Skeletal muscle satellite cell (primary cell): Measurements from ENCODE around the gene GLS.
"Not testable (repeated sequence)": the region's sequence is repeated elsewhere in the genome, so short reads cannot be mapped to it uniquely, and the experiment has no call there.

ENCODE experiments used
- H3K27me3 ChIP-seq: 2 replicates; pipeline ENCODE4 v1.7.0; 2013; ENCODE audit warnings: low read length; ENCODE audit not compliant: control insufficient read depth, insufficient read depth
- H3K36me3 ChIP-seq: 2 replicates; pipeline ENCODE4 v1.7.0; 2013; ENCODE audit warnings: mild to moderate bottlenecking, control low read depth, low read length; ENCODE audit not compliant: insufficient read depth
- H3K4me1 ChIP-seq: 2 replicates; pipeline ENCODE4 v1.7.0; 2013; ENCODE audit warnings: low read length; ENCODE audit not compliant: control insufficient read depth, insufficient read depth
- H3K4me2 ChIP-seq: 2 replicates; pipeline ENCODE4 v1.7.0; 2013; ENCODE audit warnings: mild to moderate bottlenecking, low read length
- H3K4me3 ChIP-seq: 2 replicates; pipeline ENCODE4 v1.7.0; 2013; ENCODE audit warnings: low read length
- H3K9ac ChIP-seq: 2 replicates; pipeline ENCODE4 v1.7.0; 2013; ENCODE audit warnings: mild to moderate bottlenecking, low read depth, low read length, moderate library complexity
- H3K9me3 ChIP-seq: replicated peaks from 2 replicates; pipeline ENCODE4 v1.7.0; 2013; ENCODE audit warnings: mild to moderate bottlenecking, control low read depth, low read length

Gene GLS

GRCh38 chr2:190986221-190986953 is 105.8 kb downstream of the GLS start:
- Histone ChIP-seq H3K36me3 (peaks cover 91% of the 10 kb centered on the region), H3K4me1 (no peaks in the 10 kb centered on the region), H3K27me3 (no peaks in the 10 kb centered on the region), H3K9ac (no peak overlapping the region), H3K4me3 (no peak overlapping the region), H3K9me3 (no peaks in the 10 kb centered on the region), H3K4me2 (no peak overlapping the region)

- Histone ChIP-seq H3K4me3 (no peak overlapping the region), H3K9me3 (no peaks in the 10 kb centered on the region), H3K27me3 (no peaks in the 10 kb centered on the region), H3K9ac (no peak overlapping the region), H3K4me2 (no peak overlapping the region), H3K4me1 (no peaks in the 10 kb centered on the region), H3K36me3 (peaks cover 91% of the 10 kb centered on the region)
These were observed 106.5 kb downstream of the GLS start for GRCh38 chr2:190987116-190987515.

DNA sequence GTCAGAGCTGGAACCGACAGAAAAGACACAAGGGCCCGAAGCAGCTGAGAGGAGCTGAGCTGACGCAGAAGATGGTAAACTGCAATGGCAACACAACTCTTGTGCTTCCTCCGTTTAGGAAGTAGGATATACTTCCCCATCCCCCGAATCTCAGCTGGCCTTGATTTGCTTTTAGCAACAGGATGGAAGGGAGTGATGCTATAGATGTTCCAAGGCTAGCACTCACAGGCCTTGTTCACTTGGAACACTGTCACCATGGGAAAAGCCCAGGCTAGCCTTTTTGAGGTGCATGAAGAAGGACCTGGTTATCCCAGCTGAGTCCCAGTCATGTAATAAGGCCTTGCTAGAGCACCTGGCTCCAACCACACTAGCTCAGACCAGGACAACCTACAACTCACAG is 107.3 kb downstream of the GLS start:
- no peak overlapping the region for H3K4me2 ChIP-seq
- H3K36me3 ChIP-seq, result peaks cover 88% of the 10 kb centered on the region
- no peaks in the 10 kb centered on the region for H3K4me1 ChIP-seq
- H3K4me3 ChIP-seq, result no peak overlapping the region
- H3K27me3 ChIP-seq, result no peaks in the 10 kb centered on the region
- H3K9me3 ChIP-seq, result no peaks in the 10 kb centered on the region
- no peak overlapping the region for H3K9ac ChIP-seq

DNA sequence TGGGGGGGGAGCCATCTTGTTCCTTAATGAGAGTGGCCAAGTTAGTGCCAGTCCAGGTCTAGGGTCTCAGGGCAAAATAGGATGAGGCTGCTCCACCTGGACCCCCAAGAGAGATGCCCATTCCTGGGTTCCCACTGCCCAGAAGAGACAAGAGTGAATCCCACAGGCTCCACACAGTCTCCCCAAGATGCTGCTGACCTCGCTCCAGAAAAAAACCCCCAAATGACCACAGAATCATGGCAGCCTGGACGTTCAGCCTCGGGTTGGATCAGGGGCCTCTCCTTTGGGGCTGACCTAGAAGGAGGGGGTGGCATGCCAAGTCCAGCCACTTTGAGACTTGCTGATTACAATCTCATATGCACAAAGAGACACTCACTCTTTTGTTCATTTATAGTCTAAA is 108.3 kb downstream of the GLS start:
- Histone ChIP-seq H3K27me3 (no peaks in the 10 kb centered on the region), H3K36me3 (peaks cover 88% of the 10 kb centered on the region), H3K4me3 (no peak overlapping the region), H3K4me1 (no peaks in the 10 kb centered on the region), H3K9ac (no peak overlapping the region), H3K9me3 (no peaks in the 10 kb centered on the region), H3K4me2 (no peak overlapping the region)

DNA sequence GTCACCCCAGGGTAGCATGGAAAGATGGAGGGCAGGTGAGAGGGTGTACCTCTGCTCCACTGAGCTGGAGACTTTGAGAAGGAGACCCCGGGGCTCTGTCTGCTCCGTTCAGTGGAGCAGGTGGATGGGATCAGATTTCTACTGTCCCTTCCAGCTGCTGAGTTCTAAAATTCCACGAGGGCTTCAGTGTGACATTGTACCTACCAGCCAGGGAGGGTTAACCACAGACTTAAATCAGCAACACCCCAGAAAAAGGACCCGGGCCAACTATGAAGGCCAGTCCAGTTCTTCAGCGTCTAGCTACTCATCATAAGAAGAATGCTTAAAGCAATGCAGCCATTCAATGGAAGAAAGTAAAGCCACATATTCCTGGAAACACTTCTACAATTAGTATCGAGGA is 109.5 kb downstream of the GLS start:
- H3K9me3 ChIP-seq, result no peaks in the 10 kb centered on the region
- no peaks in the 10 kb centered on the region for H3K4me1 ChIP-seq
- no peak overlapping the region for H3K4me3 ChIP-seq
- no peak overlapping the region for H3K9ac ChIP-seq
- H3K4me2 ChIP-seq, result no peak overlapping the region
- H3K36me3 ChIP-seq, result peaks cover 84% of the 10 kb centered on the region
- H3K27me3 ChIP-seq, result no peaks in the 10 kb centered on the region

- H3K9ac ChIP-seq, result no peak overlapping the region
- no peak overlapping the region for H3K4me3 ChIP-seq
- no peaks in the 10 kb centered on the region for H3K27me3 ChIP-seq
- H3K9me3 ChIP-seq, result no peaks in the 10 kb centered on the region
- peaks cover 90% of the 10 kb centered on the region for H3K36me3 ChIP-seq
- H3K4me2 ChIP-seq, result no peak overlapping the region
- H3K4me1 ChIP-seq, result no peaks in the 10 kb centered on the region
These were observed 112.6 kb downstream of the GLS start for GRCh38 chr2:190993292-190993643.

- no peak overlapping the region for H3K9ac ChIP-seq
- H3K4me3 ChIP-seq, result no peak overlapping the region
- no peaks in the 10 kb centered on the region for H3K9me3 ChIP-seq
- H3K36me3 ChIP-seq, result peaks cover 88% of the 10 kb centered on the region
- H3K4me1 ChIP-seq, result no peaks in the 10 kb centered on the region
- no peak overlapping the region for H3K4me2 ChIP-seq
- no peaks in the 10 kb centered on the region for H3K27me3 ChIP-seq
These were observed 113.5 kb downstream of the GLS start for GRCh38 chr2:190994148-190994547.

DNA sequence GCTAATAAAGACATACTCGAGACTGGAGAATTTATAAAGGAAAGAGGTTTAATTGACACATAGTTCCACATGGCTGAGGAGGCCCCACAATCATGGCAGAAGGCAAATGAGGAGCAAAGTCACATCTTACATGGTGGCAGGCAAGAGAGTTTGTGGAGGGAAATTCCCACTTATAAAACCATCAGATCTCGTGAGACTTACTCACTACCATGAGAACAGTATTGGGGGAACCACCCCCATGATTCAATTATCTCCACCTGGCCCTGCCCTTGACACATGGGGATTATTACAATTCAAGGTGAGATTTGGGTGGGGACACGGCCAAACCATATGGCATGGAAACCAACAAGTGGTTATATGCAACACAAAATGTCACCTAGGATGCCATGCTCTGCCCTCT is 114.7 kb downstream of the GLS start:
- H3K4me3 ChIP-seq, H3K4me1 ChIP-seq, H3K9ac ChIP-seq, H3K9me3 ChIP-seq, H3K27me3 ChIP-seq, H3K4me2 ChIP-seq: not testable (repeated sequence)
- H3K36me3 ChIP-seq, result peaks cover 88% of the 10 kb centered on the region

- H3K4me3 ChIP-seq, result no peak overlapping the region
- H3K4me1 ChIP-seq, result no peaks in the 10 kb centered on the region
- H3K9ac ChIP-seq, result no peak overlapping the region
- no peak overlapping the region for H3K4me2 ChIP-seq
- peaks cover 87% of the 10 kb centered on the region for H3K36me3 ChIP-seq
- H3K27me3 ChIP-seq, result no peaks in the 10 kb centered on the region
- no peaks in the 10 kb centered on the region for H3K9me3 ChIP-seq
These were observed 115.8 kb downstream of the GLS start for GRCh38 chr2:190996338-190996946.

DNA sequence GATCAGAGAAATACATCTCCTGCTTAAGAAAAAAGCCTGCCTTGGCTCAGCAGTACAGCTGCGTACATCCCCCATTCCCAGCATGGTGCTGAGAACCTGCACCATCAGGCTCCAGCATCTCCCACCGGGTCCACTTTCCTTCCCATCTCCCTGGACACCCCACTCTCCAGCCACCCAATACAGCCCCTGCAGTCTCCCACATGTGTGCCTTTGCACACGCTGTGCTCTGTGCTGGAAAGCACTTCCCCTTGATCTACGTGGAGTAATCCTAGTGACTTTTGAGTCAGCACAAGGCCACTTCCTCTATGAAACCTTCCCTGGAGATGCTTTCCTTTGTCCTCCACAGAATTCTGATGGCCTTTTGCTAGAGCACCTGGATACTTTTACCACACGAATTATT is 116.3 kb downstream of the GLS start:
- no peaks in the 10 kb centered on the region for H3K27me3 ChIP-seq
- H3K9ac ChIP-seq, result no peak overlapping the region
- H3K4me2 ChIP-seq, result no peak overlapping the region
- H3K36me3 ChIP-seq, result peaks cover 86% of the 10 kb centered on the region
- H3K9me3 ChIP-seq, result no peaks in the 10 kb centered on the region
- no peaks in the 10 kb centered on the region for H3K4me1 ChIP-seq
- H3K4me3 ChIP-seq, result no peak overlapping the region

DNA sequence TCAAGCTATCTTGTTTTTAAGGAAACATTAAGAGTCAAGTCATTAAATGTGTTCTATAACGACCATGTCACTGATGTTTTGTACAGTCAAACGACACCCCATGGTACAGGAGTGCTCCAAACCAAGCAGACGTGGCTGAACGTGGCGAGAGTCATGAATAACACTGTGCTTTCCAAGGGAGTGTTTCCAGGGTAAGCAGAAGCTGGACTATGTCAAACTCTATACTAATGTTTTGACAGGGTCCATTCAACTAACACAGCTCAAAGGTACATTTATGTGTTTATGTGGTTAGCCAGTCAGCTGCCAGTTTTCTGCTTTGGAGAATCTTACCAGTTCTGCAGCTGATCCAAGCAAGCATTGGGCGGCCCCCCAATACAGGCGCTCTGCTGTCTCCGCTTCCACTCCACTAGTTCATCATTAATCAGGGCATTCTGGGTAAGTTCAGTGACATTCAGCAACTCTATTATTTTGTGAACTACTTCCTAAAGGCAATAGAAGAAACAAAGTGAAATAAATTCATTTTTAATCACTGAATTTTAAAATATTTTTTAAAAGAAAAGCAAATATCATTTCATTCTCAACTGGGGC is 117.0 kb downstream of the GLS start:
- Histone ChIP-seq H3K4me2 (no peak overlapping the region), H3K27me3 (no peaks in the 10 kb centered on the region), H3K4me3 (no peak overlapping the region), H3K4me1 (no peaks in the 10 kb centered on the region), H3K36me3 (peaks cover 87% of the 10 kb centered on the region), H3K9me3 (no peaks in the 10 kb centered on the region), H3K9ac (no peak overlapping the region)

DNA sequence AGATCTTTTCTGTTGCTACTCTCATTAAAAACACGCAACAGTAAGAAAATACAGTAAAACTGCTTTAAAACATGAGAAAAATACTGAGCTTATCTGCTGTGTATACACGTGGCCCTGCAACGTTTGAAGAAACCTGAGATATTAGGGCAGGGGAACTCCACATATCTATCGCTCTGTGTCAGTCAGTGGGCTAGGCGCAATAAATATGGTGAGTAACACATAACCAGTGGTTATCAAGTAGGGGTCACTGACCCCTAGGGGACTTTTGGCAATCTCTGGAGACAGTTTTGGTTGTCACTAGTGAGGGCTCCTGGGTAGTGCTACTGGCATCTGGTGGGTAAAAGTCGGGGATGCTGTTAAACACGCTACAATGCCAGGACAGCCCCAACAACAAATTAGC is 118.4 kb downstream of the GLS start:
- Histone ChIP-seq H3K27me3 (no peaks in the 10 kb centered on the region), H3K9me3 (no peaks in the 10 kb centered on the region), H3K4me1 (no peaks in the 10 kb centered on the region), H3K9ac (no peak overlapping the region), H3K4me2 (no peak overlapping the region), H3K4me3 (no peak overlapping the region), H3K36me3 (peaks cover 89% of the 10 kb centered on the region)
